ENCODE data around the gene HECA. TPM values are rescaled to one million over a fixed set of nuclear protein-coding genes. Genes with fewer than 3 reads are reported as not detected.

The HECA gene
- total RNA-seq, 4 donors from 2014 or later = 23.6 to 42.0 (median 33.0) TPM

- no peak for DNase-seq
- no peak overlapping the region for H3K4me3 ChIP-seq (replicated peaks in 1 of 3)
- H3K36me3 ChIP-seq = no peaks in the 10 kb centered on the region
- H3K4me1 ChIP-seq = no peaks in the 10 kb centered on the region
- no peaks in the 10 kb centered on the region for H3K9me3 ChIP-seq
- 88 to 93% methylated on average over 1 of the region's 1 CpG for WGBS, 2 donors
- H3K27me3 ChIP-seq = no peaks in the 10 kb centered on the region
- TF ChIP-seq CTCF (IDR thresholded peaks at IDR 0.05) (no peak), POLR2A (IDR thresholded peaks at IDR 0.05) (no peak)
- intact Hi-C loops (cut with DNase I) = no loop called here
- no peak overlapping the region for H3K27ac ChIP-seq
Measured at GRCh38 chr6:139129284-139129683, 5.6 kb upstream of the HECA start.

- H3K36me3 ChIP-seq = no peaks in the 10 kb centered on the region
- WGBS, 2 donors = 71 to 76% methylated on average over 6 of the region's 6 CpGs
- H3K27me3 ChIP-seq = no peaks in the 10 kb centered on the region
- H3K4me1 ChIP-seq = peaks cover 4 to 6% of the 10 kb centered on the region in 2 donors
- H3K4me3 ChIP-seq (replicated peaks in 1 of 3) = no peak overlapping the region
- no peak overlapping the region for H3K27ac ChIP-seq
- intact Hi-C loops (cut with DNase I) = no loop called here
- no peaks in the 10 kb centered on the region for H3K9me3 ChIP-seq
- TF ChIP-seq POLR2A (IDR thresholded peaks at IDR 0.05) (no peak), CTCF (IDR thresholded peaks at IDR 0.05) (no peak)
- DNase-seq = no peak
Measured at GRCh38 chr6:139131736-139132280, 3.1 kb upstream of the HECA start.

DNA sequence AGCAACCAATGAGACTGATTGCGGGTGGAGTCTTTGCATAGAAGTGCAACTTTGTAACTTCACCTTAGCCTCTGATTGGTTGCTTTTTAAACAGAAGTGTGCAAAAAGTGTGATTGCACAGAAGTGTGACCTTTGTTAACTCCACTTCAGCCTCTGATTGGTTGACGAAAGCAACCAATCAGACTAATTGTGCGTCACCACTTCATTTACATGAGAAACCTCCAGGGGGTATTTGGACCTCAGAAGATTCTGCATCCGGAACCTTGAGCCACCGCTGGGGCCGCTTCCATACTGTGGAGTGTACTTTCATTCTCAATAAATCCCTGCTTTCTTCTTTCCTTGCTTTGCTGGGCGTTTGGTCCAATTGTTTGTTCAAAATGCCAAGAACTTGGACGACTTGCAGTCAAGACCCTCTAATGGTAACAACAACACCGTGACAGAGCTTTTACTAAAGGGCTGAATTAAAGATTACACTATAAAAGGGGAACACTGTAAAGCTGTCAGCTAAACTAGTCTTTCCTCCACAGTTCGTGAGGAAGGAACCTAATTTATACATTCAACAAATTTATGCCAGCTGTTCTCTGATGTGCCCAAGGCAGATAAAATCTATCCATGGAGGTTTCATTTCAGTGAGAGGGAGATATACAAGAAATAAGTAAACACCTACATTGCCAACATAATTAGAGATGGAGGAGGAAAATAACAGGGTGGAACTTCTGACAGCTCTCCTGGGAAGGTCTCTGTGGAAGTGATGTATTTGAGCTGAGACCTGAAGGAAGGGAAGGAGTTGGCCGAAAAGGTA is 1.4 kb upstream of the HECA start:
- Histone ChIP-seq H3K4me1 (peaks cover 11 to 21% of the 10 kb centered on the region in 2 donors), H3K27ac (peak overlapping the region in 2 of 3 donors; percentile 32 to 96), H3K9me3 (no peaks in the 10 kb centered on the region), H3K4me3 (replicated peaks in 1 of 3) (no peak overlapping the region), H3K27me3 (no peaks in the 10 kb centered on the region), H3K36me3 (no peaks in the 10 kb centered on the region)
- 67 to 68% methylated on average over 11 of the region's 11 CpGs for WGBS, 2 donors
- intact Hi-C loops (cut with DNase I) = no loop called here
- no peak for TF ChIP-seq POLR2A (IDR thresholded peaks at IDR 0.05)
- no peak for DNase-seq

DNA sequence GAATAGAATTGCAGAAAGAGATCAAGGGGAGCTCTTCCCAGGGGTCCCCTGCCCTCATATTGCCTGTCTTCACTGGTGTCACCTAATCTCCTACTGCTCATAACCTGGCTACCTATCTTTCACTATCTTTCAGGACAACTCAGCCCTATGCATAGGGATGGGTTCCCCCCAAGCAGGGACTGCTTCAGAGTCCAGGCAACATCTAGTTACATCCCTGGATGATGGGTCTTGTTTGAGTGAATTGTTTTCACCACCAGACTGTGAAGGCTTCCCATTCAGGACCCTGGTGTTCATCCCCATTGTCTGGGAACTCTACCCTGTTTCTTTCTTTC is 850 bp upstream of the HECA start:
- no peak overlapping the region for H3K4me3 ChIP-seq (replicated peaks in 1 of 3)
- H3K27ac ChIP-seq = peak overlapping the region in 2 of 3 donors; percentile 32 to 96
- H3K27me3 ChIP-seq = no peaks in the 10 kb centered on the region
- peaks cover 11 to 24% of the 10 kb centered on the region in 2 donors for H3K4me1 ChIP-seq
- no peaks in the 10 kb centered on the region for H3K9me3 ChIP-seq
- TF ChIP-seq CTCF (IDR thresholded peaks at IDR 0.05) (no peak), POLR2A (IDR thresholded peaks at IDR 0.05) (no peak)
- DNase-seq = no peak
- H3K36me3 ChIP-seq = no peaks in the 10 kb centered on the region
- intact Hi-C loops (cut with DNase I) = no loop called here

DNA sequence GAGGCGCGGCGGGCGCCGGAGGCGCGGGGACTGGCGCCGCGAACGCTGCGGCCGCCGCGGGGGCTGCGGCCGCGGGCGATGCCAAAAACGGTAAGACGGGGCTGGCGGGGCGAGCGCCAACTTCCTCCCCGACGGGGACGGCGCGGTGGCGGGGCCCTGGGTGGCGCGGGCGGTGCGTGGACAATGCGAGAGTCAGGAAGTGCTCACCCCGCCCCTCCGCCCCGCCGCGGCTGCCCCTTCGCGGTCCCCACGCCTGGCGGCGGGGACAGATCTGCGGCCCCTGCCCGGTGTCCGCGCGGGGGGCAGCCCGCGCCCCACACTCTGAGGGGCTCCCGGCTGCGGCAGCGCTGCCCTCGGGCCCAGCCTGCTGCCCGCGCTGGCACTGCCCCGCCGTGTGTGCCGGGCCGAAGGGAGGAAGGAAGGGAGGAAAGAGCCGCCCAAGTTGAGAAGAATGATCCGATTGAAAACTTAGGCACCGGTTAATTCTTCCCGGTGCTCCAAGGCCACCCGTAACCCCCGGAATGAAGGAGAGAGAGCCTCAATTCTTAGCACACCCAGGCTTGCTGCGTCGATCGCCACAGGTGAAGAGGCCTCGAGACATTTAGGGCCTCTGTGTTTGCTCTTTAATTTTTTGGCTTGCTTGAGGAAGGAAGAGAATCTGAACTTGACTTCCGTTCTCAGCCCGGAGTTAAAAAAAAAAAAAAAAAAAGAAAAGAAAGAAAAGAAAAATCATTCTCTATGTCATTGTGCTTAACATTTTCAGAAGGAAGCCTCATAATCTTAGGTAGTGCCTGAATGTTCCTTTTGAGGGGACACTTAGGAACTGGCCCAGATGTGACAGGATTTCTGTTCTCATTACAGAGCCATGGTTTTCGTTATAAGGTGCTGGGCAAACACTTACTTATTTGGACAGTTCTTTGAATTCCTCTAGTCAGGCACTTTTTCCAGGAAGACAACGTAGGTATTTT is 982 bp downstream of the HECA start:
- no peaks in the 10 kb centered on the region for H3K36me3 ChIP-seq
- H3K27ac ChIP-seq = peak overlapping the region; percentile 78 to 96 (median 93)
- H3K9me3 ChIP-seq = no peaks in the 10 kb centered on the region
- WGBS, 2 donors = 2% methylated on average over 13 to 15 of the region's 76 CpGs
- DNase-seq = peak; percentile 46 to 51
- H3K4me3 ChIP-seq (replicated peaks in 1 of 3) = peak overlapping the region; percentile 63 to 95 (median 72)
- H3K4me1 ChIP-seq = peaks cover 11 to 32% of the 10 kb centered on the region in 2 donors
- intact Hi-C loops (cut with DNase I) = no loop called here
- no peaks in the 10 kb centered on the region for H3K27me3 ChIP-seq
- TF ChIP-seq POLR2A (IDR thresholded peaks at IDR 0.05) = no peak
- peak in 3 of 6 experiments; percentile 6 to 13 (median 13) for TF ChIP-seq CTCF (IDR thresholded peaks at IDR 0.05)

Measured in thyroid gland (tissue), 4 donors.